Parathyroid adenoma (tissue), 2 donors: ENCODE data around the gene MRO.
A peak's percentile ranks its signal among the peaks of the same experiment; 100 is the strongest.

Source experiments
- H2AFZ ChIP-seq: fragments of 300-600 bp; sonication (generic); one replicate; pipeline ENCODE4 v1.7.0; 2017; ENCODE audit warnings: antibody characterized with exemption, mild to moderate bottlenecking
- H3K27ac ChIP-seq: fragments of 300-600 bp; sonication (generic); one replicate; pipeline ENCODE4 v1.7.0; 2017
- H3K27me3 ChIP-seq: fragments of 300-600 bp; sonication (generic); one replicate; pipeline ENCODE4 v1.7.0; 2017; ENCODE audit warnings: low read length; ENCODE audit not compliant: control insufficient read depth, insufficient read depth
- H3K36me3 ChIP-seq: fragments of 300-600 bp; sonication (generic); one replicate; pipeline ENCODE4 v1.7.0; 2017; ENCODE audit warnings: low read length; ENCODE audit not compliant: control insufficient read depth, insufficient read depth
- H3K4me1 ChIP-seq: fragments of 300-600 bp; sonication (generic); one replicate; pipeline ENCODE4 v1.7.0; 2017; ENCODE audit warnings: control low read depth
- H3K4me2 ChIP-seq: fragments of 300-600 bp; sonication (generic); one replicate; pipeline ENCODE4 v1.7.0; 2017; ENCODE audit warnings: low read length
- H3K4me3 ChIP-seq: fragments of 300-600 bp; sonication (generic); one replicate; pipeline ENCODE4 v1.7.0; 2017; ENCODE audit warnings: low read depth, low read length
- H3K79me2 ChIP-seq: fragments of 300-600 bp; sonication (generic); one replicate; pipeline ENCODE4 v1.7.0; 2017; ENCODE audit warnings: control low read depth
- H3K9ac ChIP-seq: fragments of 300-600 bp; sonication (generic); one replicate; pipeline ENCODE4 v1.7.0; 2017; ENCODE audit warnings: mild to moderate bottlenecking
- H3K9me3 ChIP-seq: fragments of 300-600 bp; sonication (generic); one replicate; pipeline ENCODE4 v1.7.0; 2017; ENCODE audit warnings: low read length; ENCODE audit not compliant: control insufficient read depth
- TF ChIP-seq, protein P1 (sequence below): fragments of 300-600 bp; sonication (generic); IDR thresholded peaks from one replicate; pipeline ENCODE4 v1.7.0; 2017; ENCODE audit warnings: antibody characterized with exemption, mild to moderate bottlenecking
- donor health status: primary hyperparathyroidism.

MRO gene

DNA sequence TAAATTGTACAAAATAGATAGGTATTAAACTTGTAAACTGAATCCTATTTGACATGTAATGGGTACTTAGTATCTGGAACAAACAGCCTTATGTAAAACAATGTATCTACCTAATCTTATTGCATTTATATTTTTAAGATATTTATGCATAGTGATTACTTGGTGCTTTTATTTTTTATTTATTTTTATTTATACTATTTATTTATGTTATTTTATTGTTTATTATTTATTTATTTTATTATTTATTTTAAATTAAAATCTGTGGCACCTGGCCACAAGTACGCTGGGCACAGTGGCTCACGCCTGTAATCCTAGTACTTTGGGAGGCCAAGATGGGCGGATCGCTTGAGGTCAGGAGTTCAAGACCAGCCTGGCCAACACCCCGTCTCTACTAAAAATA is 26.9 kb downstream of the MRO start:
- no peaks in the 10 kb centered on the region for H3K9me3 ChIP-seq
- no peak overlapping the region for H3K9ac ChIP-seq
- H3K4me3 ChIP-seq = no peak overlapping the region
- no peak overlapping the region for H3K27ac ChIP-seq
- H3K27me3 ChIP-seq = no peaks in the 10 kb centered on the region
- no peak overlapping the region for H2AFZ ChIP-seq
- TF ChIP-seq, protein P1, sequence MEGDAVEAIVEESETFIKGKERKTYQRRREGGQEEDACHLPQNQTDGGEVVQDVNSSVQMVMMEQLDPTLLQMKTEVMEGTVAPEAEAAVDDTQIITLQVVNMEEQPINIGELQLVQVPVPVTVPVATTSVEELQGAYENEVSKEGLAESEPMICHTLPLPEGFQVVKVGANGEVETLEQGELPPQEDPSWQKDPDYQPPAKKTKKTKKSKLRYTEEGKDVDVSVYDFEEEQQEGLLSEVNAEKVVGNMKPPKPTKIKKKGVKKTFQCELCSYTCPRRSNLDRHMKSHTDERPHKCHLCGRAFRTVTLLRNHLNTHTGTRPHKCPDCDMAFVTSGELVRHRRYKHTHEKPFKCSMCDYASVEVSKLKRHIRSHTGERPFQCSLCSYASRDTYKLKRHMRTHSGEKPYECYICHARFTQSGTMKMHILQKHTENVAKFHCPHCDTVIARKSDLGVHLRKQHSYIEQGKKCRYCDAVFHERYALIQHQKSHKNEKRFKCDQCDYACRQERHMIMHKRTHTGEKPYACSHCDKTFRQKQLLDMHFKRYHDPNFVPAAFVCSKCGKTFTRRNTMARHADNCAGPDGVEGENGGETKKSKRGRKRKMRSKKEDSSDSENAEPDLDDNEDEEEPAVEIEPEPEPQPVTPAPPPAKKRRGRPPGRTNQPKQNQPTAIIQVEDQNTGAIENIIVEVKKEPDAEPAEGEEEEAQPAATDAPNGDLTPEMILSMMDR = no peak
- no peaks in the 10 kb centered on the region for H3K79me2 ChIP-seq
- H3K4me1 ChIP-seq = peaks cover 31% of the 10 kb centered on the region
- H3K4me2 ChIP-seq = no peak overlapping the region
- H3K36me3 ChIP-seq = no peaks in the 10 kb centered on the region

DNA sequence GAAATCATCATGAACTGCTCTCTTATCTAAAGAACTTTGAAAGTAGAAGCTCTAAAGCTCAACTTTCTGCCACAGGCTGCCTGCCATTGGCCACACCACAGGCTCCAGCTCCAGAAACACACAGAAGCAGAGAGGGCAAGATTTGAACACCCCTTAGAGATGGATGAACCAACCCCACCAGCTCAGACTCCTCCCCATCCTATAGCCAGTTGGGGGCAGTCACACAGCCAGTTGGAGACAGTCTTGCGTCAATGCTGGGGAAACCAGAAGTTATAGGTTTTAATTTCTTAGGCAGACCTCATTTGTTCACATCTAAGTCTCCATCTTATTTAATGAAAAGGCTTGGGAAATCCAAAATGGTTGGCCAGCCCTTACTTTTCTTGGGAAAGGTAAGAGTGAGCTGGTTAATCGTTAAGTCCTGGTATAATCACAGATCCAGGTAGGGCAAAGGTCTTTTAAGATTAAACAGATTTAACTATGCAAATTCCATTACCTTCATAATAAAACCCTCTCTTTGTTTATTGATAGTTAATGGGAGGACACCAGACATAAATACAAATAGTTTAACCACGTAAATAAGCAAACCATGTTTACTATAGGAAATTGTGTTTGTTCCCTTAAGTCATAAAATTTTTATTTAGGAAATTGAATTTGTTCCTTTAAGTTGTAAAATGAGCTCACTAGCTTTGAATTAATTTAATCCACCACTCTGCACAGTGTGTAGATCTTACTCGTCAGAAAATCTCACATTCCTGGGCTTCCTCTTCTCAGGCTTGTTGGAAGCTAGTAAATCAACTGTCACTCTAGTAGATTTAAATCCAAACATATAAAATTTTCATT is 28.0 kb downstream of the MRO start:
- Histone ChIP-seq H3K79me2 (no peaks in the 10 kb centered on the region), H3K36me3 (no peaks in the 10 kb centered on the region), H3K9me3 (no peaks in the 10 kb centered on the region), H3K4me2 (no peak overlapping the region), H3K4me3 (no peak overlapping the region), H2AFZ (peak overlapping the region; percentile 51), H3K27me3 (no peaks in the 10 kb centered on the region), H3K9ac (no peak overlapping the region), H3K4me1 (peaks cover 28% of the 10 kb centered on the region), H3K27ac (peak overlapping the region; percentile 68)
- TF ChIP-seq, protein P1 = no peak

DNA sequence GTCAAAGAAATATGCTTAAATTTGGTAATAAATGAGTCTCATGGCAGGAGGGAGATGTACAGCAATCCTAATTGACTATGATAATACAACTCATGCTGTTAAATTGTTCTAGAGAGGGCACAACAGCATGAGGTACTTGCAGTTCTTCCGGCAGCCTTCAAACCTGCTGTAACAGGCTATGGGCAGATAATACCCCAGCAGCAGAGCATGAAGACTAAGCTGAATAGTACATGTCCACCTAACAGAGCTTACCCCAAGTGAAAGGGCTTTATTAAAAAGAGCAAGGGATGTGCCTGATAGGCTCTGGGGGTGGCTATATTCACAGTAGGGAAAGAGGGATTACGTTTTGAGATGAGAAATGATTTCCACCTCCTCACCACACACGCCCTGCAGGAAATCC is 28.9 kb downstream of the MRO start:
- Histone ChIP-seq H3K4me3 (no peak overlapping the region), H3K36me3 (no peaks in the 10 kb centered on the region), H3K27ac (peak overlapping the region; percentile 68), H3K4me2 (no peak overlapping the region), H3K27me3 (no peaks in the 10 kb centered on the region), H3K79me2 (no peaks in the 10 kb centered on the region), H3K4me1 (peaks cover 28% of the 10 kb centered on the region), H3K9ac (no peak overlapping the region), H2AFZ (peak overlapping the region; percentile 51), H3K9me3 (no peaks in the 10 kb centered on the region)
- TF ChIP-seq, protein P1 = no peak

DNA sequence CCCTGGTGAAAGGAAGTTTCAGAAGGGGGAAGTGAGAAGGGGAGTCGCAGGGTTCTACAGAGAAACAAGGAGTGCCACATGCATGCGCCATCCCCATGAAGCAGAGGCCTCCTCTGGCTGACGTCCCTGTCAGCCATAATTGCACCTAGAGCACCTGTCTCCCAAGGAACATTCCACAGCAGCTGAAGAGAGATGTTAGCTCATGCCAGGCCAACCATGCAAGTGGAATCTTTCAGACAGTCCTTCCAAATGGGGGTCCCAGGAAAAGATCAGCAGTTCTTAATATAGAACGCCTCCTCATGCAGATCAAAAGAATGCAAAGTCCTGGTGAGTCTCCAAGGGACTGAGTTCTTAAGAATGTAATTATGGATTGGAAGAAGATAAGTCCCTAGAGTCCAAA is 29.6 kb downstream of the MRO start:
- Histone ChIP-seq H3K36me3 (no peaks in the 10 kb centered on the region), H3K9me3 (no peaks in the 10 kb centered on the region), H3K79me2 (no peaks in the 10 kb centered on the region), H3K27me3 (no peaks in the 10 kb centered on the region), H3K4me2 (no peak overlapping the region), H3K4me1 (peaks cover 28% of the 10 kb centered on the region), H3K4me3 (no peak overlapping the region), H3K27ac (peak overlapping the region; percentile 68), H2AFZ (peak overlapping the region; percentile 89), H3K9ac (no peak overlapping the region)
- TF ChIP-seq, protein P1 = no peak

DNA sequence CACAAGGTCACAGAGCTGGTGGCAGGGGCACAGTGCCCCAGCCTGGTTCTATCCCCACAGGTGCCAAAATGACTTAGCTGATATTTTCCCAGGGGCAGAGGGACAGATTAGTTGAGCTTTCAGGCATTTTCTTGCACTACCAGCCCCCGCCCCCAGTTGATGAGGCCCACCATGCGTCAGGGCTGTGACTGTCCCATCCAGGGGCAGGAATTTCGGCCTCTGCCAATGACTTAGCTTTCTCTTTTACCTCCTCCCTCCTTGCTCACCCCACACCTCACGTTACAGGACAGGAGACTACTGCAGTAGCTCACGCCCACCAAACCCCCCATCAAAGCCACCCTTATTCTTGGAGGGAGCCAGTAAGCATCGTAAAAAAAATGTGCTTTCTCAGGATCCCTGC is 31.5 kb downstream of the MRO start:
- Histone ChIP-seq H3K79me2 (no peaks in the 10 kb centered on the region), H2AFZ (peak overlapping the region; percentile 3)
- TF ChIP-seq, protein P1 = no peak

More for the DNA sequence above, 31.5 kb downstream of the MRO start:
- no peaks in the 10 kb centered on the region for H3K27me3 ChIP-seq
- H3K4me1 ChIP-seq = peaks cover 19% of the 10 kb centered on the region
- no peak overlapping the region for H3K4me2 ChIP-seq
- H3K4me3 ChIP-seq = no peak overlapping the region
- H3K36me3 ChIP-seq = no peaks in the 10 kb centered on the region
- no peak overlapping the region for H3K27ac ChIP-seq
- H3K9me3 ChIP-seq = no peaks in the 10 kb centered on the region
- H3K9ac ChIP-seq = no peak overlapping the region
